H1 (cell line): Measurements from ENCODE around the gene PRB2. TPM values are rescaled to one million over a fixed set of nuclear protein-coding genes. Genes with fewer than 3 reads are reported as not detected.

Experiments
- CTCF ChIA-PET: fragments of 300-600 bp; sonication (Branson Sonifier 250); formaldehyde crosslinking; loops from one replicate; lab custom pipeline; 2021; ENCODE audit not compliant: partially characterized antibody; lab: Charles Lee
- POLR2A ChIA-PET: fragments of 300-600 bp; sonication (Branson Sonifier 250); formaldehyde crosslinking; loops from one replicate; lab custom pipeline; 2021; ENCODE audit warnings: inconsistent platforms; ENCODE audit not compliant: partially characterized antibody; lab: Charles Lee
- DNase-seq, 2 experiments: peaks; one replicate each; pipeline versions ENCODE4 v3.0.0 to v3.0.0-alpha.2; 2010 to 2022; ENCODE audit warnings: low spot score in 2 of 2, low read depth in 1 of 2, mixed read lengths in 1 of 2
- FAIRE-seq: peaks from 2 replicates; lab custom pipeline; 2011; peaks lifted over from hg19 to GRCh38; lab: Jason Lieb, UNC
- H2AFZ ChIP-seq: 2 replicates; pipeline ENCODE4 v1.8.1; 2012; ENCODE audit warnings: low read length, inconsistent platforms
- H2AK5ac ChIP-seq: 2 replicates; pipeline ENCODE4 v1.6.1; 2013; ENCODE audit warnings: low read depth, low read length
- H2BK120ac ChIP-seq: replicated peaks from 2 replicates; pipeline ENCODE3; 2013; ENCODE audit warnings: low read depth, low read length, inconsistent platforms
- H2BK12ac ChIP-seq: 2 replicates; pipeline ENCODE4 v1.6.1; 2013; ENCODE audit warnings: low read depth, low read length
- H2BK15ac ChIP-seq: 2 replicates; pipeline ENCODE4 v1.6.1; 2013; ENCODE audit warnings: low read length
- H2BK20ac ChIP-seq: 2 replicates; pipeline ENCODE4 v1.6.1; 2013; ENCODE audit warnings: low read length
- H2BK5ac ChIP-seq: 2 replicates; pipeline ENCODE4 v1.6.1; 2013; ENCODE audit warnings: low read depth, low read length
- H3K14ac ChIP-seq: 2 replicates; pipeline ENCODE4 v1.6.1; 2013; ENCODE audit warnings: inconsistent platforms; ENCODE audit not compliant: insufficient read length
- H3K18ac ChIP-seq: 2 replicates; pipeline ENCODE4 v1.6.1; 2013; ENCODE audit warnings: low read length; ENCODE audit errors: extremely low read depth
- H3K23ac ChIP-seq: 2 replicates; pipeline ENCODE4 v1.6.1; 2013; ENCODE audit warnings: inconsistent platforms; ENCODE audit not compliant: insufficient read length
- H3K23me2 ChIP-seq: 2 replicates; pipeline ENCODE4 v1.6.1; 2013; ENCODE audit warnings: low read depth, low read length
- H3K27ac ChIP-seq: 2 replicates; pipeline ENCODE4 v1.6.1; 2011; ENCODE audit warnings: low read depth, low read length, inconsistent platforms
- H3K27me3 ChIP-seq, 4 experiments: replicated peaks in 1 of 4; 1 replicate in 1 of 4; 2 replicates in 3 of 4; pipeline versions ENCODE4 v1.6.1 to v1.8.1; 2011 to 2013; ENCODE audit warnings: low read length in 3 of 4, mild to moderate bottlenecking in 3 of 4, inconsistent platforms in 2 of 4, mixed read lengths in 2 of 4, moderate library complexity in 1 of 4; ENCODE audit not compliant: control insufficient read depth in 3 of 4, insufficient read depth in 3 of 4; ENCODE audit errors: extremely low read depth in 1 of 4
- H3K36me3 ChIP-seq, 4 experiments: 2 replicates each; pipeline versions ENCODE4 v1.6.1 to v1.8.1; 2011 to 2013; ENCODE audit warnings: mild to moderate bottlenecking in 4 of 4, low read length in 3 of 4, moderate library complexity in 2 of 4, control low read depth in 1 of 4, inconsistent platforms in 1 of 4; ENCODE audit not compliant: insufficient read depth in 4 of 4, control insufficient read depth in 2 of 4
- H3K4ac ChIP-seq: replicated peaks from 2 replicates; pipeline ENCODE3; 2013; ENCODE audit warnings: low read length, low read depth, mixed read lengths, inconsistent platforms; ENCODE audit not compliant: insufficient read length
- H3K4me1 ChIP-seq, 4 experiments: replicated peaks in 1 of 4; 1 replicate in 1 of 4; 2 replicates in 3 of 4; pipeline versions ENCODE4 v1.6.1 to v1.8.1; 2011 to 2013; ENCODE audit warnings: low read length in 3 of 4, inconsistent platforms in 2 of 4, mixed read lengths in 1 of 4; ENCODE audit not compliant: insufficient read depth in 4 of 4, control insufficient read depth in 3 of 4
- H3K4me2 ChIP-seq, 2 experiments: 2 replicates each; pipeline versions ENCODE4 v1.6.1 to v1.8.1; 2011 to 2013; ENCODE audit warnings: low read depth in 2 of 2, low read length in 2 of 2, control low read depth in 1 of 2, inconsistent platforms in 1 of 2, mild to moderate bottlenecking in 1 of 2; ENCODE audit not compliant: insufficient read depth in 1 of 2
- H3K4me3 ChIP-seq, 4 experiments: fragments of 200-600, 300-600 bp in 1 of 4; sonication (generic), shearing (Covaris generic), sonication (Bioruptor Twin) in 1 of 4; 2 replicates each; pipeline versions ENCODE4 v1.5.1 to v1.8.1; 2011 to 2016; ENCODE audit warnings: low read length in 4 of 4, low read depth in 3 of 4, control low read depth in 2 of 4, inconsistent platforms in 2 of 4, mild to moderate bottlenecking in 2 of 4, mixed read lengths in 1 of 4, moderate library complexity in 1 of 4; ENCODE audit not compliant: insufficient read depth in 2 of 4; ENCODE audit errors: extremely low read depth in 1 of 4
- H3K56ac ChIP-seq: replicated peaks from 2 replicates; pipeline ENCODE3; 2013; ENCODE audit warnings: low read depth, mild to moderate bottlenecking, mixed read lengths, low read length, inconsistent platforms; ENCODE audit not compliant: insufficient read length
- H3K79me1 ChIP-seq: 2 replicates; pipeline ENCODE4 v1.6.1; 2013; ENCODE audit warnings: low read depth, low read length, control low read depth
- H3K79me2 ChIP-seq, 2 experiments: 2 replicates each; pipeline versions ENCODE4 v1.6.1 to v1.8.1; 2012 to 2013; ENCODE audit warnings: low read length in 2 of 2, mild to moderate bottlenecking in 2 of 2, inconsistent platforms in 1 of 2; ENCODE audit not compliant: insufficient read depth in 2 of 2, control insufficient read depth in 1 of 2
- H3K9ac ChIP-seq, 4 experiments: replicated peaks in 1 of 4; 1 replicate in 1 of 4; 2 replicates in 3 of 4; pipeline versions ENCODE4 v1.6.1 to v1.8.1; 2011 to 2013; ENCODE audit warnings: low read depth in 3 of 4, low read length in 3 of 4, control low read depth in 2 of 4, mild to moderate bottlenecking in 2 of 4, moderate library complexity in 2 of 4, inconsistent platforms in 1 of 4; ENCODE audit errors: extremely low read depth in 1 of 4
- H3K9me3 ChIP-seq, 2 experiments: 2 replicates each; pipeline versions ENCODE4 v1.6.1 to v1.8.1; 2012 to 2013; ENCODE audit warnings: mild to moderate bottlenecking in 2 of 2, moderate library complexity in 2 of 2, control low read depth in 1 of 2, inconsistent platforms in 1 of 2, low read depth in 1 of 2, low read length in 1 of 2, mixed read lengths in 1 of 2; ENCODE audit not compliant: insufficient read depth in 2 of 2
- H4K20me1 ChIP-seq, 2 experiments: replicated peaks in 1 of 2; 2 replicates each; pipeline versions ENCODE3 to v1.8.1; 2011 to 2013; ENCODE audit warnings: inconsistent platforms in 2 of 2, low read length in 2 of 2, mild to moderate bottlenecking in 1 of 2; ENCODE audit not compliant: insufficient read depth in 2 of 2, control insufficient read depth in 1 of 2
- H4K5ac ChIP-seq: 2 replicates; pipeline ENCODE4 v1.6.1; 2013; ENCODE audit warnings: low read length, low read depth, mixed read lengths, inconsistent platforms; ENCODE audit not compliant: insufficient read length
- H4K8ac ChIP-seq: 2 replicates; pipeline ENCODE4 v1.8.0; 2013; ENCODE audit warnings: mild to moderate bottlenecking, moderate library complexity, low read length, inconsistent platforms; ENCODE audit not compliant: insufficient read depth; ENCODE audit errors: extremely low read depth
- H4K91ac ChIP-seq: replicated peaks from 2 replicates; pipeline ENCODE3; 2013; ENCODE audit warnings: low read length, mixed read lengths, inconsistent platforms; ENCODE audit not compliant: insufficient read length
- BCL11A ChIP-seq, 2 experiments: IDR thresholded peaks; one replicate each; pipeline ENCODE4 v1.6.1; 2011; ENCODE audit warnings: low read depth in 2 of 2, low read length in 2 of 2, mild to moderate bottlenecking in 2 of 2
- CBX5 ChIP-seq: fragments of 300-800, 300-1000 bp; sonication (generic); IDR thresholded peaks from 2 replicates; pipeline ENCODE4 v1.7.1; 2016; ENCODE audit warnings: antibody characterized with exemption, low read length, low read depth
- CHD1 ChIP-seq: IDR thresholded peaks from 2 replicates; pipeline ENCODE4 v1.6.1; 2012; ENCODE audit warnings: low read depth, low read length, improper control_type of control experiment
- E2F6 ChIP-seq: IDR thresholded peaks from 2 replicates; pipeline ENCODE4 v1.6.1; 2012; ENCODE audit warnings: inconsistent platforms
- EZH2 ChIP-seq: fragments of 200-600 bp; sonication (generic); IDR thresholded peaks from 2 replicates; pipeline ENCODE4 v1.7.1; 2012; ENCODE audit warnings: low read depth, mild to moderate bottlenecking, moderate library complexity, low read length, inconsistent platforms; ENCODE audit not compliant: severe bottlenecking
- KDM1A ChIP-seq: fragments of 200-600, 300-600 bp; sonication (generic); IDR thresholded peaks from 2 replicates; pipeline ENCODE4 v1.7.1; 2016; ENCODE audit warnings: mild to moderate bottlenecking, low read length, borderline replicate concordance
- KDM4A ChIP-seq: IDR thresholded peaks from one replicate; pipeline ENCODE4 v1.7.1; 2012; ENCODE audit warnings: low read depth, mild to moderate bottlenecking, moderate library complexity, low read length, inconsistent platforms; ENCODE audit not compliant: severe bottlenecking
- NANOG ChIP-seq: IDR thresholded peaks from 2 replicates; pipeline ENCODE4 v1.6.1; 2011; ENCODE audit warnings: low read length, low read depth, mild to moderate bottlenecking, inconsistent platforms; ENCODE audit not compliant: insufficient read depth, poor library complexity, severe bottlenecking
- NRF1 ChIP-seq: IDR thresholded peaks from 2 replicates; pipeline ENCODE4 v1.6.1; 2011; ENCODE audit warnings: mild to moderate bottlenecking, low read depth, low read length, improper control_type of control experiment
- SUZ12 ChIP-seq: fragments of 200-600 bp; sonication (generic); IDR thresholded peaks from 2 replicates; pipeline ENCODE4 v1.6.1; 2012; ENCODE audit warnings: mild to moderate bottlenecking, inconsistent platforms, low read length, moderate library complexity, mixed read lengths
- TBP ChIP-seq: IDR thresholded peaks from 2 replicates; pipeline ENCODE4 v1.6.1; 2011; ENCODE audit warnings: low read depth, low read length, improper control_type of control experiment
- USF2 ChIP-seq: IDR thresholded peaks from 2 replicates; pipeline ENCODE4 v1.6.1; 2011; ENCODE audit warnings: low read length, improper control_type of control experiment
- WGBS, 2 experiments: shearing (Covaris generic) in 1 of 2; methylation state at CpG; one replicate each; pipeline versions ENCODE4 v1.1.6 to v1.1.7; 2013 to 2015; ENCODE audit warnings: low lambda C conversion rate in 2 of 2, mixed read lengths in 2 of 2, inconsistent platforms in 1 of 2, low coverage in 1 of 2, missing lambda C conversion rate in 1 of 2; ENCODE audit not compliant: insufficient replicate concordance in 2 of 2, insufficient coverage in 1 of 2, insufficient read length in 1 of 2; ENCODE audit errors: extremely low coverage in 1 of 2, missing lambda C conversion rate in 1 of 2; 5-methylcytosine and 5-hydroxymethylcytosine counted together
- polyA plus RNA-seq, 7 experiments: library from polyadenylated mRNA; depleted of rRNA in 3 of 7; stranded (reverse) in 5 of 7; unstranded in 2 of 7; fragments of >200 nt in 5 of 7; fragments of 200-250 nt in 2 of 7; gene quantifications; 1 replicate in 5 of 7; 2 replicates in 1 of 7; 4 replicates in 1 of 7; pipeline versions ENCODE4 v1.2.1 to v1.2.3, GENCODE V29; 2011 to 2013; ENCODE audit warnings: missing spikeins in 2 of 7, mixed read lengths in 2 of 7
- total RNA-seq: library from RNA; stranded (reverse); fragmentation: NEBNext Ultra II Directional; extraction: Animal tissue kit (Norgen Biotek cat#: 25700); gene quantifications from 2 replicates; pipeline ENCODE4 v1.2.1, GENCODE V29; 2021

Gene PRB2
- total and polyA plus RNA-seq, 2 of the 8 experiments (the other 6 are each of a cell fraction or from before 2014, with no cell fraction given): not detected

GRCh38 chr12:11433664-11434063 is 38.3 kb upstream of the PRB2 start:
- Histone ChIP-seq H3K23ac (no peak overlapping the region), H4K20me1 (no peaks in the 10 kb centered on the region)
- FAIRE-seq: no peak
- TF ChIP-seq KDM4A: no peak
- no peak for TF ChIP-seq CBX5
- TF ChIP-seq TBP: no peak
- no peak for TF ChIP-seq E2F6
- TF ChIP-seq BCL11A (IDR thresholded peaks at IDR 0.05; ENCODE audit: low read depth in 2 of 2, low read length in 2 of 2): no peak
- TF ChIP-seq NANOG: no peak
- no peak for TF ChIP-seq CHD1
- TF ChIP-seq NRF1: no peak
- TF ChIP-seq USF2: no peak
- no peak for TF ChIP-seq EZH2
- TF ChIP-seq KDM1A: no peak
- TF ChIP-seq SUZ12: no peak

More at GRCh38 chr12:11433664-11434063, 38.3 kb upstream of the PRB2 start:
- POLR2A ChIA-PET: no interaction called here
- no peaks in the 10 kb centered on the region for H3K27me3 ChIP-seq
- no peaks in the 10 kb centered on the region for H3K79me2 ChIP-seq
- H2BK120ac ChIP-seq: no peak overlapping the region
- H2BK12ac ChIP-seq: no peak overlapping the region
- H2BK15ac ChIP-seq: no peak overlapping the region
- no peak overlapping the region for H2BK5ac ChIP-seq
- no peak overlapping the region for H3K4ac ChIP-seq
- no peak for DNase-seq
- WGBS, 2 experiments: 82% methylated on average over 4 of the region's 4 CpGs; no CpG with 5 or more reads in 1 of the 2 experiments
- no peak overlapping the region for H3K27ac ChIP-seq
- no peaks in the 10 kb centered on the region for H3K23me2 ChIP-seq
- H4K91ac ChIP-seq: no peak overlapping the region
- H3K56ac ChIP-seq: no peak overlapping the region
- H4K5ac ChIP-seq: no peak overlapping the region
- no peak overlapping the region for H2AFZ ChIP-seq
- no peak overlapping the region for H2AK5ac ChIP-seq
- H3K18ac ChIP-seq: no peak overlapping the region
- CTCF ChIA-PET: interaction anchor here (3.8 kb wide), 1 partner anchor 53 kb away, joined by 9 read pairs; no protein-coding TSS in a partner anchor
- peaks cover 0 to 4% (median 0%) of the 10 kb centered on the region in 4 experiments; a peak in 1 of 7 replicates for H3K4me1 ChIP-seq
- H3K4me3 ChIP-seq: no peak overlapping the region
- no peak overlapping the region for H3K4me2 ChIP-seq
- H4K8ac ChIP-seq: no peak overlapping the region
- no peak overlapping the region for H3K9ac ChIP-seq
- no peaks in the 10 kb centered on the region for H3K36me3 ChIP-seq
- H3K14ac ChIP-seq: no peak overlapping the region
- no peaks in the 10 kb centered on the region for H3K9me3 ChIP-seq
- no peak overlapping the region for H2BK20ac ChIP-seq
- no peaks in the 10 kb centered on the region for H3K79me1 ChIP-seq
